GM18505 (cell line): Measurements from ENCODE around the gene EDN2.

Experiments used
- ATAC-seq: cut with Tn5 transposase; IDR thresholded peaks from one replicate; pipeline ENCODE4 v1.9.1; 2021; ENCODE audit not compliant: unreplicated experiment
- POLR2A ChIP-seq: IDR thresholded peaks from 4 replicates; pipeline ENCODE4 v1.6.1; 2011; ENCODE audit warnings: borderline replicate concordance; ENCODE audit not compliant: insufficient read depth, insufficient read length; ENCODE audit errors: extremely low read depth

Gene EDN2

DNA sequence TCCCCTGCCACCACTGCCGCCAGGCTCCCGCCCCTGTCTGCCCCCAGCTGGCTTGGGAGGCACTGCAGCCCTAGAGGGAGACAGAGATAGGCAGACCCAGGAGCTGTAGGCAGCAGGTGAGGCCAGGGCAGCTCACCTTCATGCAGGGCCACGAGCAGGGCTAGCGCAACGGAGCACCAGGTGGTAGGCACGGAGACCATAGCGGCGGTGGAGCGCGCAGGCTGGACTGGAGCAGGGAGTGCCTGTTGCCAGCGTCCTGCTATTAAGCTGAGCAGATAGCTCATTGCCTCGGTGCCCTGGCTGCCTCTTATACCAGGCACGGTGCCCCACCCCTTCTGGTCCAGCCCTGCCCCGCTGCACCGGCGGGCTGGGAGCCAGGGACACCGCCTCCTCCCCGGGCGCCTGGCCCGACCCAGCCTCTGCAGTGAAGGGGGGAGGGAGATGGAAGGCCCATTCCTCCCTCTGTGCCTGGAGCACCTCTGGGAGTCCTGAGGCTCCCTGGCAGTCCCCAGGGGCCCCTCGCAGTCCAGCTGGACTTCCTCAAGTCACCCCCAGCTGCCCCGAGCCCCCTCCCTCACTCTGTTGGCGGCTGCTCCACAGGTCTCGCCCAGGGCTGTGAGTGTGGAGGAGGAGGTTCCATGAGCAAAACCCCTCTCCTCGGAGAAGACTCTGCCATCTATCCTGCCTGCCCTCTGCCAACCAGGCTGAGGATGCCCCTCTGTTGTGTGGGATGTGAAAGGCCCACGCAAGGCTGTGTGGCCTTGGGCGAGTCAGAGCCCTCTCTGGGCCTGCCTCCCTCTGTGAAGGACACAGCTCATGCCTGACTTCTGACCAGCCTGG is at the start of gene EDN2:
TSS of gene EDN2 (minus strand) at position 282 of the 840 bp plus-strand sequence. CDS start at position 200, 82 bp downstream.
- ATAC-seq, result no peak
- TF ChIP-seq POLR2A, result no peak

DNA sequence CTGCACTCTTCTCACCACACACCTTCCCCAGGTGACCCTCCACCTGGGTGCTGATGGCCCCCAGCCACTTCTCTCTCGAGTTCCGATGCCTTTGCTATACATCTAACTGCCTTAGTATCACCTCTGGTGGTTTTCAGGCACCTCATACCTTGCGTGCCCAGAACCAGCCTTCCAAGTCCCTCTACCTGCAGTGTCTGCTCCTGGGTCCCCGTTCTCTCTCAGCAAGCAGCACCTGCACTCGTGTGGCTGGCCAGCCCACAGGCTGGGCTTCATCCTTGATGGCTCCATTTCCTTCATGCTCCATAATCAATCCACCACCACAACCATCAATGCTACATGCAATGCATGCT is 49.2 kb upstream of the EDN2 start:
- no peak for ATAC-seq
- TF ChIP-seq POLR2A, result no peak

DNA sequence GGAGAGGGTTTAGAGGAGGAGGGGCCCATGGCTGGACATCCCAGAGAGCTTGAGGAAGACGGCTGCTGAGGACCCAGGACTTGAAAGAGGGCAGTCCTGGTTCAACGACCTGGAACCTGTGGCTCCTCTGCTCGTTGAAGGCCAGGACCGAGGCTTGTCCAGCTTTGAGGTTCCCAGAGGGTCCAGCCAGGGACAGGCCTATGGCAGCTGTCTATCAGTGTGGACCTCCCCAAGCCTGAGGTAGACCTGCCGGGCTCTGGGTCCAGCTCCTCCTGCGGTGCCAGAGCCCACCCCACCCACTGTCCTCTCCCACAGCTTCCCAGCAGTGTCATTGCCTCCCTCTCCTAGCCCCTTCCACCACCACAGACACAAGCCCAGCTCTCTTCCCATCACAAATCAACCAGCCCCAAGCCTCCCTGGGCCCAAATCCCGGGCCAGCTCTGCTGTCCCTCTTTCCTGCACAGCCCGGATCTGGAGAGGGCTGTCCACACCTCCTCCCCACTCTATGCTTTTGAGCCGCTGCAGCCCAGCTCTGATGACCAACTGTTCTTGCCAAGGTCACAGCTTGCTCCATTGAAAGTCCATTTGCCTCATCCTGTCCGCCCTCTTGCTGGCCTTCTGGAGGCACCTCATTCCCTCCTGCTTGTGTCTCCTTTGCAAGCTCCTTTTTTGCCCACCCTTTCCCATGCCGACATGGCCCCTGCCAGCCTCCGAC is 48.7 kb upstream of the EDN2 start:
- ATAC-seq, result no peak
- no peak for TF ChIP-seq POLR2A

DNA sequence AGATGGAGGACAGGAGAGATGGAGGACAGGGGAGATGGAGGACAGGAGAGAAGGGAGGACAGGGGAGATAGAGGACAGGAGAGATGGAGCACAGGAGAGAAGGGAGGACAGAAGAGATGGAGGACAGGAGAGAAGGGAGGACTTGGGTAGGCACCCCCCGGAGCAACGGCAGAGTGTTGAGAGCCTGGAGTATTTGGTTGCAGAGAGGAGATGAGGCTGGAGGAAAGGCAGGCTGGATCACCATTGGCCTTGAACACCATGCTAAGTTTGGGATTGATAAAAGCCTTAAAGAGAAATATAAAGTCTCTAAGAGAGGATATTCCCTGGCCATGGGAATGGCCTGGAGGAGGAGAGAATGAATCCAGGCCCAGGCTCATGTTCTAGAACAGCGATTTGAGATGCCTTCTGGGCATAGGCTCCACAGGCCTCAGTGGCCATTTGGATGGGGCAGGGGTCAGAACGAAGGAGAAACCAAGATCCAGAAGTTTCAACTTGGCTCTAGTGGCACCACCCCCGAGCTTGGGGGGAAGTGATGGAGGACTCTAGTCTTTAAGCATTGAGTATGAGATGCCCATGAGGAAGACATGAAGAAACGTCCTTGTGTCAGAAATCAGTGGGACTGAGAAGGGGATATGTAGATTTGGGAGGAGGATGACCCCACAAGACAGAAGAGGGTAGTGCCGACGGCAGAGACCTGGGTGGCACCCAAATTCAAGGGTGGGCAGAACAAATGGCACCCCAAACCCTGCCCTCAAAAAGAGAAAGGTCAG is 47.9 kb upstream of the EDN2 start:
- no peak for ATAC-seq
- TF ChIP-seq POLR2A, result no peak

DNA sequence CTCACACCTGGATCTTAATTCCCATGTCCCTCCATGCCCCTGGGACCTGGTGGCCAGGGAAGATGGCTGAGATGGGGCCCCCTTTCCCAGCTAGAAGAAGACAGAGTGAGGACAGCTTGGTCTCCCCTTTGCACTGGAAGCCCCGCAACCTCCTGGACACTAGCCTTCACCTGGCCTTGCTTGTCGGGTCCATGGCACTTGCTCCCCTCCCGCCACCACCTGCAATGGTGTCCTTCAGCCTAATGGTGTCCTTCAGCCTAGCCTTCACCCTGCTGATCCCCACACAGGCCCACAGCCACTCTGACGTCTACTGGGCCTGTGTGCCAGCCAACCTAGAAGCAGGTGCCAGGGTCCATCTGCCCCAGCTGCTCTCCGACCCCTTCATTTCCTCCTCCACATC is 45.9 kb upstream of the EDN2 start:
- no peak for ATAC-seq
- no peak for TF ChIP-seq POLR2A

DNA sequence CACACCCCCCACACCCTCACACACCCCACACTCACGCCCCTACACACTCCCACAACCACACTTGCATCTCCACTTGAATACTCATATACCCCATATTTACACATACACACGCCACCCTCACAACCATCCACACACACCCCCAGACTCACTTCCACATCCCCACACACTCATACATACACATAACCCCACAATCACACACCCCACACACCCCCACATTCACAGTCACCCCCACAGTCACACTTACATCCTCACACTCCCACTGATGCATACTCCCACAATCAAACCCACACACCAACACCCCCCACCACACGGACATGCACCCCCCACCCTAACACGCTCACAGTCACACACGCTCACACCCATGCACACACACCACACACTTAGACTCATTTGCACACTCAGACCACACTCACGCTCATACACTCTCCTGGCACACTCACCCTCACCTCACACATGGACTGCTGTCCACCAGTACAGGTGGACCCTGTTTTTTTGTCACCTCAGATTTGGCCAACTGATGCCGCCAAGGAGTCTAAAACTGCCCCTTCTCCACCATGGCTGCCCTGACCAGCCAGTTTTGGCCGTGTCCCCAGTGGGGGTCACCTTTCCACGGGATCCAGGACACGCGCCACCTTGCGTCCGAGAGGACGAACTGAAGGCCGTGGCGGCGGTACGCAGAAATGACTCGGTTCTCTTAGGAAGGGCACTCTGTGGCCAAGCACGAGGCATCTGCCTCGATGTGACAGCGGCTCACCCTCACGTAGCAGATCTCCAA is 45.3 kb upstream of the EDN2 start:
- no peak for ATAC-seq
- no peak for TF ChIP-seq POLR2A

DNA sequence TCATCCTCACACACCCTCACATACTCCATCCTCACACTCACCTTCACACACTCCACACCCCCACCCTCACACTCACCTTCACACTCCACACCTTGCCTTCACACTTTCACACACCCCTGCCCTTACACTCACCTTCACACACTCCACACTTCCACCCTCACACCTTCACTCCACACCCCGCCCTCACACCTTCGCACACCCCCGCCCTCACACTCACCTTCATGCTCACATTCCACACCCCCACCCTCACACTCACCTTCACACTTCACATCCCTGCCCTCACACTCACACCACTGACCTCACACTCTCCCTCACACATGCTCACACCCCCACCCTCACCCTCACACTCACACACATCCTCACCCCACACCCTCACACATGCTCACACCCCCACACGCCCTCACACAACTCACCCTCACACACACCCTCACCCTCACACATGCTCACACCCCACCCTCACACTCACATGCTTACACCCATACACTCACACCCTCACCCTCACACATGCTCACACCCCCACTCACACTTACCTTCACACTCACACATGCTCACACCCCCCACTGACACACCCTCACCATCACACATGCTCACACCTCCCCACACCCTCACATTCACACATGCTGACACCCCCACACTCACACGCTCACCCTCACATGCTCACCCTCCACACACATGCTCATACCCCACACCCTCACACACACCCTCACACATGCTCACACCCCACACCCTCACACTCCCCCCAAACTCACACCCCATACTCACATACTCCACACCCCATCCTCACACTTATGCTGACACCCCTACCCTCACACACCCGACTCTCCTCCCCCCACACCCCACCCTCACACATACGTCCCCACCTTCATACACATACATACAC is 44.5 kb upstream of the EDN2 start:
- no peak for TF ChIP-seq POLR2A
- ATAC-seq, result no peak

DNA sequence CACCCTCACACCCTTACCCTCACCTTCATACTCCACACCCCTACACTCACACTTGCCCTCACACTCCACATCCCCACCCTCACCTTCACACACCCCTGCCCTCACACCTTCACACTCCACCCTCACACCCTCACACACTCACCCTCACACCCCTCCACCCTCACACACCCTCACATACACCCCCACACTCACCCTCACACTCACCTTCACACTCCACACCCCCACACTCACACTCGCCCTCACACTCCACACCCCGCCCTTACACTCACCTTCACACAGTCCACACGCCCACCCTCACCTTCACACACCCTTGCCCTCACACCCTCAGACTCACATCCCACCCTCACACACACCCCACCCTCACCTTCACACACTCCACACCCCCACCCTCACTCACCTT is 43.6 kb upstream of the EDN2 start:
- ATAC-seq, result no peak

DNA sequence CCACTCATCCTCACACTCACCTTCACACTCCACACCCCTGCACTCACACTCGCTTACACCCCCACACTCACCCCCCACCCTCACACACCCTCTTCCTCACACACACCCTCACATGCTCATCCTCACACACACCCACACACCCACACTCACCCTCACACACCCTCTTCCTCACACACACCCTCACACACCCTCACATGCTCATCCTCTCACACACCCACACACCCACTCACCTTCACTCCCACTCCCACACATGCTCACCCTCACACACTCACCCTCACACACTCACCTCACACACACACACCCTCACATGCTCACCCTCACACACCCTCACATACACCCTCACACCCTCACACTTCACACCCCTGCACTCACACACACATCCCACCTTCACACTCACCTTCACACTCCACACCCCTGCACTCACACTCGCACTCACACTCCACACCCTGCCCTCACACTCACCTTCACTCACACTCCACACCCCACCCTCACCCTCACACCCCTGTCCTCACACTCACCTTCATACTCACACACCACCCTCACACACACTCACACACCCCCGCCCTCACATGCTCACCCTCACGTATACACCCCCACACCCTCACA is 42.6 kb upstream of the EDN2 start:
- no peak for ATAC-seq
- TF ChIP-seq POLR2A, result no peak

More for the DNA sequence above, 43.6 kb upstream of the EDN2 start:
- no peak for TF ChIP-seq POLR2A

DNA sequence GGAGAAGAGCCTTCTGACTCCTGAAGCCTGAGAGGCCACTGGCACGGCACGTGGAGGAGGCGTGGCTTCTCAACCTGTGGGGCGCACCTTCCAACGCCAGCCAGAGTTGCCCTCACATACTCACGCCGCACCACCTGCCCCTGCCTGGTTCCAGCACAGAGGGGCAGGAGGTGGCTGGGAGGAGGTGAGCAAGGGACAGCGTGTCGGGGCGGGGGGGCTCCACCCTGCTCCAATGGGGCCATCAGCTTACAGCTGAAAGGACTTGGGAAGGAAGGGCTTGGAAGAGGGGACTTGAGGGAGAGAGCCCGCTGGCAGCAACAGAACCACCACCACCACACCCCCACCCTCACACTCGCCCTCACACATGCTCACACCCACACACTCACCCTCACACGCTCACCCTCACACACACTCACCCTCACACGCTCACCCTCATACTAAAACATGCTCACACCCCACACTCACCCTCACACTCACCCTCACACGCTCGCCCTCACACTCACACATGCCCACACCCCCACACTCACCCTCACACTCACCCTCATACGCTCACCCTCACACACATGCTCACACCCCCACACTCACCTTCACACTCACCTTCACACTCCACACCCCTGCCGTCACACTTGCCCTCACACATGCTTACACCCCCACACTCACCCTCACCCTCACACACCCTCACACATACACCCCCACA is 41.6 kb upstream of the EDN2 start:
- ATAC-seq, result no peak
- no peak for TF ChIP-seq POLR2A

DNA sequence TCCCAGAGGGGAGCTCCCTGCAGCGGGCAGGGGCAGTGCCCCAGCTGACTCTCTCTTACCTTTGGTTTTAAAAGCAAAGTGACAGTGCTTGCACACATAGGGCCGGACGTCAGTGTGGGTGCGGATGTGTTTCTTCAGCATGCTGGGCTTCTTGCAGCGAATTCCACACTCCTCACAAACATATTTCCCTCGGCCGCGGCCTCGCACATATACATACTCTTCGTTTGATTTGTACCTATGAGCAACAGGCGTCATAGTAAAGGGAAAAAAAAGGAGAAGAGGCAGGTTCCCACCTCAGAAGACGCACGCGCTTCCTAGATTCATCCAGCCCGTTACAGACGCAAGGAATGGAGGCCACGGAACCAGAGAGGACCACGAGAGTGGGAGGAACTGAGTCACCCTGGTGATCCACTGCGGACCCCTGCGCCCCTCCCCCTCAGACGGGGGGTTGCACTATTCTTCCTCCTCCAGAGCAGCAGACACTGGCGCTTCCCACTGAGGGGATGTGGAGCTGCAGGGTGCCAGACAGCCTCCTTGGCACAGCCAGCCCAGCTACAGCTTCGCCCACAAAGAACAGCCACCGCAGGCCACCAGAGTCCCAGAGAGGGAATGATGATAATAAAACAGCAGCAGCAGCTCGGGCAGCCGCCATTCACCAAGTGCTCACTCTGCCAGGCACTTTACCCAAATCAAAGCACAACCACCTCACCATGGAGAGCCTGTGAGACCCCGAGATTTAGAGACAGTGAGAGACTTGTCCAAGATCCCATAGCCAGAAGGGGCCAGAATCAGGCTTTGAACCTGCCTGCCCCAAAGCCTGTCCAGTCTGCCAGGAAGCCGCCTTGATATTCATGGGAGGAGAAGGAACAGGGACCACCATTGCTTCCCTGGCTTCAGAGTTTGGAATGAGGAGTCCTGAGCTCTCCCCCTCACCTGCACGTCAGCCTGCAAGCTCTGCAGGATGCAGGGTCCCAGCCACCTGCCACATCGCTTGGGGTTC is 40.5 kb upstream of the EDN2 start:
- no peak for TF ChIP-seq POLR2A
- no peak for ATAC-seq
